Lower lobe of right lung (tissue), 2 donors: ENCODE measurements around the gene ADGRA1. TPM values are rescaled to one million over a fixed set of nuclear protein-coding genes. Genes with fewer than 3 reads are reported as not detected.

Experiments
- ATAC-seq, 2 donors: fragments of 200-7000 bp; cut with Tn5 transposase; one replicate each; pipeline ENCODE4 v1.9.1; 2020 to 2022; ENCODE audit warnings: mild to moderate bottlenecking in 2 of 2, moderate library complexity in 2 of 2
- DNase-seq: peaks from one replicate; pipeline ENCODE4 v3.0.0-alpha.2; 2020
- H3K27ac ChIP-seq: fragments of 200-600 bp; one replicate; pipeline ENCODE4 v1.8.0; 2022
- H3K27me3 ChIP-seq: fragments of 200-600 bp; one replicate; pipeline ENCODE4 v1.8.0; 2022; ENCODE audit warnings: low read depth
- H3K36me3 ChIP-seq: fragments of 200-600 bp; one replicate; pipeline ENCODE4 v1.8.0; 2022; ENCODE audit warnings: mild to moderate bottlenecking
- H3K4me1 ChIP-seq: fragments of 200-600 bp; one replicate; pipeline ENCODE4 v1.8.0; 2022
- H3K4me3 ChIP-seq: fragments of 200-600 bp; one replicate; pipeline ENCODE4 v1.8.0; 2022; ENCODE audit warnings: mild to moderate bottlenecking
- H3K9me3 ChIP-seq: fragments of 200-600 bp; one replicate; pipeline ENCODE4 v1.8.0; 2022
- intact Hi-C: fragments of 100-400 bp; cut with DNase I; formaldehyde crosslinking; loops from one replicate; pipeline ENCODE4 v1.11.0; 2022
- total RNA-seq: library from RNA; stranded (reverse); fragmentation: NEBNext Ultra II Directional; extraction: Animal tissue kit (Norgen Biotek cat#: 25700); gene quantifications from one replicate; pipeline ENCODE4 v1.2.1, GENCODE V29; 2021
- TF ChIP-seq, protein P1 (sequence below): fragments of 200-600 bp; IDR thresholded peaks from one replicate; pipeline ENCODE4 v1.8.0; 2022; ENCODE audit warnings: antibody characterized with exemption, mild to moderate bottlenecking
- donor health status: DM: no; HTN: yes; CAD: no; lungs with severe emphysema.

Gene ADGRA1
- total RNA-seq, 1 donor from 2014 or later: 0.38 TPM

GRCh38 chr10:133158437-133158755 lies 70.7 kb downstream of the ADGRA1 start:
- intact Hi-C loops: no loop called here
- H3K4me1 ChIP-seq: peaks cover 11% of the 10 kb centered on the region
- no peaks in the 10 kb centered on the region for H3K9me3 ChIP-seq
- H3K4me3 ChIP-seq: no peak overlapping the region
- H3K36me3 ChIP-seq: no peaks in the 10 kb centered on the region
- no peak overlapping the region for H3K27ac ChIP-seq
- TF ChIP-seq, protein P1, sequence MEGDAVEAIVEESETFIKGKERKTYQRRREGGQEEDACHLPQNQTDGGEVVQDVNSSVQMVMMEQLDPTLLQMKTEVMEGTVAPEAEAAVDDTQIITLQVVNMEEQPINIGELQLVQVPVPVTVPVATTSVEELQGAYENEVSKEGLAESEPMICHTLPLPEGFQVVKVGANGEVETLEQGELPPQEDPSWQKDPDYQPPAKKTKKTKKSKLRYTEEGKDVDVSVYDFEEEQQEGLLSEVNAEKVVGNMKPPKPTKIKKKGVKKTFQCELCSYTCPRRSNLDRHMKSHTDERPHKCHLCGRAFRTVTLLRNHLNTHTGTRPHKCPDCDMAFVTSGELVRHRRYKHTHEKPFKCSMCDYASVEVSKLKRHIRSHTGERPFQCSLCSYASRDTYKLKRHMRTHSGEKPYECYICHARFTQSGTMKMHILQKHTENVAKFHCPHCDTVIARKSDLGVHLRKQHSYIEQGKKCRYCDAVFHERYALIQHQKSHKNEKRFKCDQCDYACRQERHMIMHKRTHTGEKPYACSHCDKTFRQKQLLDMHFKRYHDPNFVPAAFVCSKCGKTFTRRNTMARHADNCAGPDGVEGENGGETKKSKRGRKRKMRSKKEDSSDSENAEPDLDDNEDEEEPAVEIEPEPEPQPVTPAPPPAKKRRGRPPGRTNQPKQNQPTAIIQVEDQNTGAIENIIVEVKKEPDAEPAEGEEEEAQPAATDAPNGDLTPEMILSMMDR: no peak
- ATAC-seq (no peak), DNase-seq (no peak)
- peaks cover 46% of the 10 kb centered on the region for H3K27me3 ChIP-seq

- TF ChIP-seq, protein P1: no peak
- peak overlapping the region; percentile 36 for H3K27ac ChIP-seq
- H3K27me3 ChIP-seq: peaks cover 52% of the 10 kb centered on the region
- DNase-seq (peak; percentile 61), ATAC-seq (peak; percentile 31 to 36)
- peaks cover 11% of the 10 kb centered on the region for H3K4me1 ChIP-seq
- no peaks in the 10 kb centered on the region for H3K36me3 ChIP-seq
- H3K4me3 ChIP-seq: no peak overlapping the region
- intact Hi-C loops: no loop called here
- no peaks in the 10 kb centered on the region for H3K9me3 ChIP-seq
These were observed 71.3 kb downstream of the ADGRA1 start for GRCh38 chr10:133158756-133159610.

DNA sequence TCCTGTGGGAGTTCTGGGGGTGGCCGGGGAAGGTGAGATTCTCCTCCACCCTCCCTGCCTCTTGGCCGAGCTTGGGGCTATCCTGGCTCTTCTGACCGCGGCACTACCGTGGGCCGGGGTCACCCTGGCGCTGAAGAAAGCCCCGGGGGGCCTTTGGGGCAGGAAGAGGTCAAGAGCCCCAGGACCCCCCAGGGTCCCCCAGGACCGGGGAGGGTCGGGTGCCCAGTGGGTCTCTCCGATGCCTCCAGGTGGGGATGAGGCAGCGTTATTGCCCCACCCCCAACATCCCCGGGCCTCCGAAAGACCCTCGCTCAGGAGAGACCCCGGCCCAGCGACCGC lies 71.9 kb downstream of the ADGRA1 start:
- Histone ChIP-seq H3K4me1 (peaks cover 11% of the 10 kb centered on the region), H3K36me3 (no peaks in the 10 kb centered on the region), H3K4me3 (no peak overlapping the region), H3K27me3 (peaks cover 56% of the 10 kb centered on the region), H3K9me3 (no peaks in the 10 kb centered on the region), H3K27ac (peak overlapping the region; percentile 36)
- DNase-seq (no peak), ATAC-seq (no peak)
- TF ChIP-seq, protein P1: no peak
- intact Hi-C loops: no loop called here

- ATAC-seq (peak; percentile 39 to 56), DNase-seq (peak; percentile 49)
- peak within 1 kb of the TSS; percentile 36 for H3K27ac ChIP-seq
- peak within 1 kb of the TSS; percentile 51 for H3K4me3 ChIP-seq
- intact Hi-C loops: no loop called here
- peaks cover 56% of the 10 kb centered on the region for H3K27me3 ChIP-seq
- TF ChIP-seq, protein P1: no peak
- no peaks in the 10 kb centered on the region for H3K9me3 ChIP-seq
- H3K4me1 ChIP-seq: peaks cover 11% of the 10 kb centered on the region
- no peaks in the 10 kb centered on the region for H3K36me3 ChIP-seq
These were observed 72.5 kb downstream of the ADGRA1 start, which contains the start of gene KNDC1 for GRCh38 chr10:133159950-133160825. KNDC1 (plus strand) TSS chr10:133160219; CDS start chr10:133160468, 249 bp downstream.

- H3K27ac ChIP-seq: no peak overlapping the region
- no peak for ATAC-seq
- no peak for DNase-seq
- H3K36me3 ChIP-seq: no peaks in the 10 kb centered on the region
- intact Hi-C loops: no loop called here
- no peaks in the 10 kb centered on the region for H3K9me3 ChIP-seq
- TF ChIP-seq, protein P1: no peak
- peak overlapping the region; percentile 51 for H3K4me3 ChIP-seq
- H3K4me1 ChIP-seq: peaks cover 11% of the 10 kb centered on the region
- peaks cover 56% of the 10 kb centered on the region for H3K27me3 ChIP-seq
These were observed 73.2 kb downstream of the ADGRA1 start for GRCh38 chr10:133160826-133161471.
